HG02970 (cell line): ENCODE results near the gene ANKHD1.
"Not testable (repeated sequence)": the region's sequence is repeated elsewhere in the genome, so short reads cannot be mapped to it uniquely, and the experiment has no call there.

ENCODE experiments used
- ATAC-seq: cut with Tn5 transposase; IDR thresholded peaks from one replicate; pipeline ENCODE4 v1.9.1; 2021; ENCODE audit warnings: mild to moderate bottlenecking, moderate library complexity, moderate number of reproducible peaks; ENCODE audit not compliant: unreplicated experiment, low FRiP score

Gene ANKHD1

DNA sequence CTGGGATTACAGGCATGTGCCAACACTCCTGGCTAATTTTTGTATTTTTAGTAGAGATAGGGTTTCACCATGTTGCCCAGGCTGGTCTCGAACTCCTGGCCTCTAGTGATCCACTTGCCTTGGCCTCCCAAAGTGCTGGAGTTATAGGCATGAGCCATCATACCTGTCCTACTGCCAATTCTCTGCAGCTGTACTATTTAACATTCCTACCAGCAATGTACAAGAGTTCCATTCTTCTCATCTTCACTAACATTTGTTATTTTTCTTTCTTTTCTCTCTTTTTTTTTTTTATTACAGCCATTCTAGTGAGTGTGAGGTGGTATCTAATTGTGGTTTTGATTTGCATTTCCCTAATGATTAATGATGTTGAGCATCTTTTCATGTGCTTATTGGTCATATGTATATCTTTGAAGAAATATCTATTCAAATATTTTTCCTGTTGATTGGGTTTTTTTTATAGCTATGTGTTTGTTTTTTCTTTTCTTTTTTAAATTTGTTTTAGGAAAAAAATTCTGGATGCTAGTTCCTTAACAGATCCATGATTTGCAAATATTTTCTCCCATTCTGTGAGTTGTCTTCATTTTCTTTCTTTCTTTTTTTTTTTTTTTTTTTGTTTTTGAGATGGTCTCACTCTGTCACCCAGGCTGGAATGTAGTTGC, 17.4 kb downstream of the ANKHD1 start:
- no peak for ATAC-seq

DNA sequence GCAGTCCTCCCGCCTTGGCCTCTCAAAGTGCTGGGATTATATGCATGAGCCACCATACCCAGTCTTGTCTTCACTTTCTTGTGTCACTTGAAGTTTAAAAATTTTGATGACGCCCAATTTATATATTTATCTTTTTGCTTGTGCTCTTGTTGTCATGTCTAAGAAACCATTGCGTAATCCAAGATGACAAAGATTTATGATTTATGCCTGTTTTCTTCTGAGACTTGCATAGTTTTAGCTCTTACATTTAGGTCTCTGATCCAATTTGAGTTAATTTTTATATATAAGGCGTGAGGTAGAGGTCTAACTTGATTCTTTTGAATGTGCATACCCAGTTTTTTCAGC, 18.6 kb downstream of the ANKHD1 start:
- ATAC-seq = no peak

DNA sequence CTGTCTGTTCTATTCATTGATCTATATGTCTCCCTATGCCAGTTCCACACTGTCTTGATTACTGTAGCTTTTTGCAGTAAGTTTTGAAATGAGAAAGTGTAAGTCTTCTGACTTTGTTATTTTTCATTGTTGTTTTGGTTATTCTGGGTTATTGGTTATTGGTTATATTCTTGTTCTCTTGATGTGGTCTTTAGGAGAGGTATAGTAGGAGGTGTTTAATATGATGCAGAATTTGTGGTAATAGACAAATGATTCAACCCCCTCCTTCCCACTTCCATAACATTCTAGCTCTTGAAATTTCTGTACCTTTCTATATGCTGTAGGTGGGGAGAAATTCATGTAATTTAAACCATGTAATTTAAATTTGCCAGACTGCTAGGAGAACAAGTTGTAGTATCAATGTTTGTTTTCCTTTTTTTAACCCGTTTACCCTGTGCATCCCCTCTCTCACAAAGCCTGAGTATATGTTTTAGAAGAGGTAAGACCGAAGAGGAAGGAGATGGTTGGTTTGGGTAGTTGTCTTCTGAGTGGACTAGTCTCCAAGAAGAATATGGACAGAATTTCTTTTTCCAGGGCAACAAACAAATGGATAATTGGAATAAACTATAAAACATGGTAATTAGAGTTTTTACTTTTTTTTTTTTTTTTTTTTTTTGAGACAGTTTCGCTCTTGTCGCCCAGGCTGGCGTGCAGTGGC, 19.2 kb downstream of the ANKHD1 start:
- ATAC-seq = no peak

DNA sequence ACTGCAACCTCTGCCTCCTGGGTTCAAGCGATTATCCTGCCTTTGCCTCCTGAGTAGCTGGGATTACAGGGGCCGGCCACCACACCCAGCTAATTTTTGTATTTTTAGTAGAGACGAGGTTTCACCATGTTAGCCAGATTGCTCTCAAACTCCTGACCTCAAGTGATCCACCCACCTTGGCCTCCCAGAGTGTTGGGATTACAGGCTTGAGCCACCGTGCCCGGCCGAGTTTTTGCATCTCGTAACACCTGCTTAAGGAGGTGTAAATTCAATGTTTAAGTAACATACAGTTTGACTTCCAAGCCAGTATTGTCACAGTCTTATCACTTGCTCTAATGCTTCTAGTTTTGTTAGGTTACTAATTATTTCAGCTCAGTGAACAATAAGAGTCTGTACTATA, 19.7 kb downstream of the ANKHD1 start:
- not testable (repeated sequence) for ATAC-seq

GRCh38 chr5:140423609-140424008, 22.0 kb downstream of the ANKHD1 start:
- ATAC-seq = no peak

DNA sequence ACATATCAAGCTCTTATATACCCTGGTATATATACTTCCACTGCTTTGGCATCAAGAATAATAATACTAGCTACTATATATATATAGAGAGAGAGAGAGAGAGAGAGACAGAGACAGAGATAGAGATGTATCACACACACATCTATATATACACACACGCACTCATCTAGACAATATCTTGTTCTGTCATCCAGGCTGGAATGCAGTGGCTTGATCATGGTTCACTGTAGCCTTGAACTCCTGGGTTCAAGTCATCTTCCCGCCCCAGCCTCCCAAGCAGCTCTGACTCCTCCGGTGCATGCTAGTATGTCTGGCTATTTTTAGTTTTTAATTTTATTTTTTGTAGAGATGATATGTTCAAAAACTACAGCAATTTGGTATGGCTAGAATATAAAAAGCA, 22.5 kb downstream of the ANKHD1 start:
- no peak for ATAC-seq

GRCh38 chr5:140427726-140428125, 26.1 kb downstream of the ANKHD1 start:
- ATAC-seq = not testable (repeated sequence)

DNA sequence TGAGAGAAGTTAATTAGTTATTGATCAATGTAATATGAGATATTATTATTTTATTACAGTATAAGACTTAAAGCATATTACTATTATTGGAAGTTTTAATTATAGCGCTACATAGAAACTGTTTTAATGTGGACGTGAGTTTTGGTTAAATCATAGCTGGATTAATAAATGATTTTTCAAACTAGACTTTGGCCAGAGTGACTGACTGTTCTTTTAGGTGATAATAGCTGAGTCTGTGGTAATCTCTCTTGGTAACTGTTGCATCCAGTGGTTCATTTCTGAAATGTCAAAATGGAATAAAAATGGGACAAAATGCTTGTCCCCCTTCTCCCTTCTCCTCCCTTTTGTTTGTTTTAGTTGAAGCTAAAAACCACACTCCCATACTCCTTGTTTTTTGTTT, 28.1 kb downstream of the ANKHD1 start:
- no peak for ATAC-seq

DNA sequence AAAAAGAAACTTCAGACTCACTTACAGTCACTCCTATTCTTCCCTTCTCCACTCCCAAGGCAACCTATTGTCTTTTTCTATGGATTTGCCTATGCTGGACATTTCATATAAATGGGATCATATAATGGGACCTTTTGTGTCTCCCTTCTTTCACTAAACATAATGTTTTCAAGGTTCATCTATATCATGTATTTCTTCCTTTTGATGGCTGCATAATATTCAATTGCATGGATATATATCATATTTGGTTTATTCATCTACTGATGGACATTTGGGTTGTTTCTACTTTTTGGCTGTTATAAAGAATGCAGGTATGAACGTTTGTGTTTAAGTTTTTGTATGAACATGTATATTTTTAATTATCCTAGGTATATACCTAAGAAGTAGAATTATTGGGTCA, 30.6 kb downstream of the ANKHD1 start:
- ATAC-seq = no peak

DNA sequence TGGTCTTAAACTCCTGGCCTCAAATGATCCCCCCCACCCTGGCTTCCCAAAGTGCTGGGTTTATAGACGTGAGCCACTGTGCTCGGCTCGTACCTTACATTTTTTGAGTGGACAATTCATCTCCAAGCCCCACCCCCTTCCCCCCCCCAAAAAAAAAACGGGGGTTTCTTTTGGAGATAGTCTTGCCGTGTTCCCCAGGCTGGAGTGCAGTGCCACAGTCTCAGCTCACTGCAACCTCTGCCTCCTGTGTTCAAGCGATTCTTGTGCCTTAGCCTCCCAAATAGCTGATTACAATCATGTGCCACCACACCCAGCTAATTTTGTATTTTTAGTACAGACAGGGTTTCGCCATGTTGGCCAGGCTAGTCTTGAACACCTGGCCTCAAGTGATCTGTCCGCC, 31.3 kb downstream of the ANKHD1 start:
- no peak for ATAC-seq

DNA sequence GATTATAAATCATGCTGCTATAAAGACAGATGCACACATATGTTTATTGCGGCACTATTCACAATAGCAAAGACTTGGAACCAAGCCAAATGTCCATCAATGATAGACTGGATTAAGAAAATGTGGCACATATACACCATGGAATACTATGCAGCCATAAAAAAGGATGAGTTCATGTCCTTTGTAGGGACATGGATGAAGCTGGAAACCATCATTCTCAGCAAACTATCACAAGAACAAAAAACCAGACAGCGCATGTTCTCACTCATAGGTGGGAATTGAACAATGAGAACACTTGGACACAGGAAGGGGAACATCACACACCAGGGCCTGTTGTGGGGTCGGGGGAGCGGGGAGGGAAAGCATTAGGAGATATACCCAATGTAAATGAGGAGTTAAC, 55.7 kb downstream of the ANKHD1 start:
- not testable (repeated sequence) for ATAC-seq

GRCh38 chr5:140466981-140467742, 65.5 kb downstream of the ANKHD1 start:
- no peak for ATAC-seq

DNA sequence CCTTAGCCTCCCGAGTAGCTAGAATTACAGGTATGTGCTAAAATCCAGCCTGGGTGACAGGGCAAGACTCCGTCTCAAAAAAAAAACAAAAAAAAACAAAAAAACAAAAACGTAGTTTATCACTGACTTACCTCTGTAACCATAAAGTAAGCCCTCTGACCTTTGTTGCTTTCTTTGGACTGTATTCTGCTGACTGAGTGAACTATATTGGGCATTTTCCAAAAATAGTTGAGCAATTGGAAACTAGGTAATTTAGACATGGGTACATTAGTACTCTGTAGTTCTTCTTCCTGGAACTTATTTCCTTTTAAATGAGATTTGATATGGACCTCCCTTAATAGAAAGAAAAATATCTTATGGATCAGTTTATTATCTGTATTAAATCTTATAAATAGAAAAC, 66.6 kb downstream of the ANKHD1 start:
- no peak for ATAC-seq

DNA sequence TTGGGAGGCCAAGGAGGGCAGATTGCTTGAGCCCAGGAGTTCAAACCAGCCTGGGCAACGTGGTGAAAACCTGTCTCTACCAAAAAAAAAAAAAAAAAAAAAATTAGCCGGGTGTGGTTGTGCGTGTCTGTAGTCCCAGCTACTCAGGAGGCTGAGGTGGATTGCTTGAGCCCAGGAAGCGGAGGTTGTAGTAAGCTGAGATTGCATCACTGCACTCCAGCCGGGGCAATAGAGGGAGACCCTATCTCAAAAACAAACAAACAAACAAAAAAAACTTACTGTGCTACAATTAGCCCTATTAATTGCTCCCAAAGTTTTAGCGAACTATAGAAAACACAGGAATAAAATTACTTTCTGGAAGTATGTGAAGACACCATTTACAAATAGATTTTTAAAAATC, 67.6 kb downstream of the ANKHD1 start:
- ATAC-seq = no peak

GRCh38 chr5:140480310-140481014, 78.8 kb downstream of the ANKHD1 start:
- ATAC-seq = no peak

- no peak for ATAC-seq
Observed at GRCh38 chr5:140481758-140482157, 80.1 kb downstream of the ANKHD1 start.

GRCh38 chr5:140483055-140483454, 81.4 kb downstream of the ANKHD1 start:
- ATAC-seq = no peak

DNA sequence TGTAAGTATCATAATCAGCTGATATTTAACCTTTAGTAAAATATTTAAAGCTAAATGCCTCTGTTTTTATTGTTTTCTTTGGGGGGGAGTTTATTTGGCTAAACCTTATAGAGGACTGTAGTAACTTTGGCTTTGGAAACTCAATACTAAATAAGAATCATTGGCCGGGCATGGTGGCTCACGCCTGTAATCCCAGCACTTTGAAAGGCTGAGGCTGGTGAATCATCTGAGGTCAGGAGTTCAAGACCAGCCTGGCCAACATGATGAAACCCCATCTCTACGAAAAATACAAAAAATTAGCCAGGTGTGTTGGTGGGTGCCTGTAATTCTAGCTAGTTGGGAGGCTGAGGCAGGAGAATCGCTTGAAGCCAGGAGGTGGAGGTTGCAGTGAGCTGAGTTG, 86.5 kb downstream of the ANKHD1 start:
- not testable (repeated sequence) for ATAC-seq

GRCh38 chr5:140488914-140489313, 87.3 kb downstream of the ANKHD1 start:
- ATAC-seq = no peak

DNA sequence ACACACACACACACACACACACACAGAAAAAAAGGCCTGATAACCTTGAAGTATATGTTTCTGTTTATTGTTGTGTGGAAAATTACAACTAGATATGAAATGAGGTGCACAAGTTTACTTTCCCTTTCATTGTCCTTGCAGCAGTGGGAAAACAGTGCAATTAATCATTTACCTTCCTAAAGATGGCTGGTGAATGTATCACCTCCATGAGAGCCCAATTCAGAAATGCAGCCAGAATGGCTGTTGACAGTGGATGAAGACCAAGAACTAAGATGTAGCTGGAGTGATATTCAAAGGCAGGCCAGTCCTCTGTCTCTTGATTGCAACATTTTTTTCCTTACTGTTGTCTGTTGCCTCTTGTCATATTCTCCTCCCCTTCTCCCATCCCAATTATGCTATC, 96.3 kb downstream of the ANKHD1 start:
- no peak for ATAC-seq

- no peak for ATAC-seq
Observed at GRCh38 chr5:140498591-140498990, 97.0 kb downstream of the ANKHD1 start.
